Measurements from ENCODE around the gene GBP4.
"Not testable (repeated sequence)": the region's sequence is repeated elsewhere in the genome, so short reads cannot be mapped to it uniquely, and the experiment has no call there.

GBP4 gene, protein sequence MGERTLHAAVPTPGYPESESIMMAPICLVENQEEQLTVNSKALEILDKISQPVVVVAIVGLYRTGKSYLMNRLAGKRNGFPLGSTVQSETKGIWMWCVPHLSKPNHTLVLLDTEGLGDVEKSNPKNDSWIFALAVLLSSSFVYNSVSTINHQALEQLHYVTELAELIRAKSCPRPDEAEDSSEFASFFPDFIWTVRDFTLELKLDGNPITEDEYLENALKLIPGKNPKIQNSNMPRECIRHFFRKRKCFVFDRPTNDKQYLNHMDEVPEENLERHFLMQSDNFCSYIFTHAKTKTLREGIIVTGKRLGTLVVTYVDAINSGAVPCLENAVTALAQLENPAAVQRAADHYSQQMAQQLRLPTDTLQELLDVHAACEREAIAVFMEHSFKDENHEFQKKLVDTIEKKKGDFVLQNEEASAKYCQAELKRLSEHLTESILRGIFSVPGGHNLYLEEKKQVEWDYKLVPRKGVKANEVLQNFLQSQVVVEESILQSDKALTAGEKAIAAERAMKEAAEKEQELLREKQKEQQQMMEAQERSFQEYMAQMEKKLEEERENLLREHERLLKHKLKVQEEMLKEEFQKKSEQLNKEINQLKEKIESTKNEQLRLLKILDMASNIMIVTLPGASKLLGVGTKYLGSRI

DNA sequence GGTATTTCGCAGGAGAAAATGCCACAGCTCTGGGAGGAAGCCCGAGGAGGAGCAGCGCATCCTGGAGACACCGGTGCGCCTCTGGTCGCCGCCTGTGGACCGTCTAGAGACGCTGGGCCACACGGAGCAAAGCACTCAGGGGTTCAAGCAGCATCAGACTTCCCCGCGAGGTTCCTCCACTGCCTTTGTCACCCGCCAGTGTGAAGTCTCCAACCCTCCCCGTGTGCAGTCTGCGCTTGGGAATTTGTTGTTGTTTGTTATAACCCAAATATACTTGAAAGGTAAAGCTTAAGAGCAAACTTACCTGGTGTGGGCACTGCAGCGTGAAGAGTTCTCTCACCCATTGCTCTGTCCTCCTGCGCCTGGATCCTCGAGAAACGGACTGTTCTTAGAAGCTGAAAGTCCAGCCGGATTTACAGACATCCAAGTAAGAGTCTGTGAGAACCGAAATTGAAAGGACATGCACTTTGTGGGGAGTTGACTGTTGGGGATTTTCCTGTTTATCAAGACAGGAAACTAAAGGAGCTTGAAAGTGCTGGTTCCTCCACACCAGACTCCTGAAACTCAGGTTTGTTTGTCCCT, at the start of gene GBP4:
Gene GBP4, minus strand, starts transcription at position 452 of the 582 bp plus-strand sequence. Its CDS starts 108 bp downstream, at position 344.
- DNase-seq = peak; percentile 51

DNA sequence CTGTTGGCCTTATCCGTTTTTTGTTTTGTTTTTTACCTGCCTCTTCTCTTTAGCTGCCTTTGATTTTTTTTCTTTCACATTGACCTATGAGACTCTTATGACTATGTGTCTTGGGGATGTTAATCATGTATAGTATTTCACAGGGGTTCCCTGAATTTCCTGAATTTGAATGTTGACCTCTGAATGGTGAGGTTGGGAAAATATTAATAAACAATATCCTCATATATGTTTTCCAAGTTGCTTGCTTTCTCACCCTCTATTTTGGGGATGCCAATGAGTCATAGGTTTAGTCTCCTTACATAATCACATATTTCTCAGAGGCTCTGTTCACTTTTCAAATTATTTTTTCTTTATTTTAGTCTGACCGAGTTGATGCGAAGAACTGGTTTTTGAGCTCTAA, 44.3 kb upstream of the GBP4 start:
- no peak for DNase-seq

DNA sequence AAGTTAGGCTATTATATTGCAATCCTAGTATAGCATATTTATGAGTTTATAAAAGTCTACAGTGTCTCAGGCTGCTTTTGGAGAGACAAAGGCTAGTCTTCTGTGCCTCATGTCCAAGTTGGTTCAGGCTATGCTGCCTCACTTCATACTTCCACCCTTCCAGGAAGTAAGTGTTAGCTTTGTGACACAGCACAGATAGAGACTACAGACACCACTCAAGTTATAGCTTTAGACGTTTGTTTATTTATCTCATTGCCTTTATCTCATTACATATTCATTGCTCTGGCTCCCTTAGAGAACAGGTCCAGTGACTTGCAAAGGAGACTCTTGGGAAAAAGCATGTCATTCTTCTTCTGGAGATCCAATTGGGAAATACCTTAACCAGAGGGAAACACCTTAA, 22.6 kb upstream of the GBP4 start:
- DNase-seq = no peak

DNA sequence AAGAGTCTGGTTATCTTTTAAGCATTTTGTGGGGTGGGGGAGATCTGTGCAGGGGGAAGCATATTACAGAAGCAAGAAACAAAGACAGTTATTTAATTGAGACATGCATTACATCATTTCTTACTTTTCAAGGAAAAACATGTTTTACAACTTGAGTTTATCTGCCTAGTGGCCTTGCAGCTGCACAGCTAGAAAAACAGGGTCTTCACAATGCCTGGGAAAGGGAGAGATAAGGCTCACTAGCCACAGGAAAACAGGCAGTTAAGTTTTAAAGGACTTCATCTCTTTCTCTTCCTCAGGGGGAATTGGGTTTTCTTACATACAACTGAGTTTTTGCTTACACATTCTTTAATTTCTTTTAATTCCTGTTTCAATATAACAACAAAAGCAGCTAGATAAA, 21.1 kb upstream of the GBP4 start:
- peak; percentile 45 for DNase-seq

DNA sequence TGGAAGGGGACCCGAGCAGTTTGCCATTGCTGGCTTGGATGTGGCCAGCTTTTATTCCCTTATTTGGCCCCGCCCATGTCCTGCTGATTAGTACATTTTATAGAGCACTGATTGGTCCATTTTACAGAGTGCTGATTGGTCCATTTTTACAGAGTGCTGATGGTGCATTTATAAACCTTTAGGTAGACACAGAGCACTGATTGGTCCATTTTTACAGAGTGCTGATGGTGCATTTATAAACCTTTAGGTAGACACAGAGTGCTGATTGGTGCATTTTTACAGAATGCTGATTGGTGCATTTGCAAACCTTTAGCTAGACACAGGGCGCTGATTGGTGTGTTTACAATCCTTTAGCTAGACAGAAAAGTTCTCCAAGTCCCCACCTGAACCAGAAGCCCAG, 20.2 kb upstream of the GBP4 start:
- DNase-seq = not testable (repeated sequence)

DNA sequence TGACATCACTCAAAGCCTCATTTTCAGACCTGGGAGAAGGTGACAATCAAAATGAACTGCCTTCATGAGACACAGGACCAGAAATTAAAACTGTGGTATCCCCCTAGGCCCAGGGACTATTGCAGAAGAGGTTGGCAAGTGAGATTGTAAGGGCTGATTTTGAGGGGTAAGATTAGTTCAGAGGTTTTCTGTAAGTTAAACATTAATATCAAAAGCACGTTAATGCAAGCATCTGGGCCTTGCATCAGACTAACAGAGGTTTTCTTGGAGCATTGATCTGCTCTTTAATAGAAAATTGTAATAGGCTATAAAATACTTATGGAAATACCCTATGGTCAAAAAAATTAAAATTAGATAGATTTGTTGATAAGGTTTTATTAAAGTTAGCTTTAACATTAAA, 14.6 kb upstream of the GBP4 start:
- no peak for DNase-seq

DNA sequence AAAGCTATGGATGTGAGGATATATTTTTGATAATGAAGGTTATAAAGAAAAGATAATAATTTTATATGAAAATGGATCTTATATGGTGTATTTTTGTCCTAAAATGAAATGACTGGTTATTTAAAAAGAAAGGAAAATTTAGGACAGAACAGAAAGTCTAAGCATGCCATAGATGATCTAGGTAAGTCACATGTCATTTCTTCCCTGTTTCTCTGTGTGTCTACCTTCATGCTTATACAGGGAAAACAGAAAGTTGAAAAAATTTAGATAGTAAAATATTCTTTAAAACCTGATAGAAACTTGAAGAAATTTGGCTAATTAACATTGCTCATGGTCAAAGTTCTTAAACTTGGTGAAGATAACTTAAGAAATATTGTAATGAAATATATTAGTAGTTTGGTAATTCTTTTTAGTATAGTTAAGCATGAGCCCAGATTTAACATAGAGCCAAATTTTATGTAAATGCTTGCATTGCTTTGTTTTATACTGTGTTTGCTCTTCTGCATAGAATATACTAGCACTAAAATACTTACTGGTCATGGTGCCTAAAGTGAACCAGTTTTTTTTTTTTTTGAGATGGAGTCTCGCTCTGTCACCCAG, 12.4 kb upstream of the GBP4 start:
- no peak for DNase-seq

DNA sequence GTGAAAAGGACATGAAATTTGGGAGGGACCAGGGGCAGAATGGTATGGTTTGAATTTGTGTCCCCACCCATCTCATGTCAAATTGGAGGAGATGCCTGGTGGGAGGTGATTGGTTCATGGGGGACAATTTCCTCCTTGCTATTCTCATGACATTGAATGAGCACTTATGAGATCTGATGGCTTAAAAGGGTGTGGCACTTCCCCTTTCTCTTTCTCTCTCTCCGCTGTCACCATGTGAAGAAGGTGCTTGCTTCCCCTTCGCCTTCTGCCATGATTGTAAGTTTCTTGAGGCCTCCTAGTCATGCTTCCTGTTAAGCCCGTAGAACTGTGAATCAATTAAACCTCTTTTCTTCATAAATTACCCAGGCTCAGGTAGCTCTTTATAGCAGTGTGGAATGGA, 7.6 kb upstream of the GBP4 start:
- DNase-seq = no peak

DNA sequence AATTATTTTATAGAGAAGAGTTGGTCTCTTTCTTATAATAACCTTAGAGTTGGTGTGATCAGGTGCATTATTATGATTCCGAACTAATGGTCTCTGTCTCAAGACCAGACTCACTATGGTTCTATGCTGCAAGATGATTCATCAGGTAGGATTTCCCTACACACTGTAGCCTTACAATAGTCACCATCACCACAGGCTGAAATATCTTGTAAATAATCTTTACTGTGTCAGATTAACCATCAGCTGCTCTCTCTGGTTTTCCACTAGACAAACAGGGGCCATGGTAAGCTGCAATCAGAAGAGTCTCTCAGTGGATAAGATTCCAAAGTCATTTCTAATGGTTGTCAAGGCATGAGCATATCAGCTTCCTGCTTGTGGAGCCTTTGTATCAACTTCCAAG, 4.4 kb upstream of the GBP4 start:
- DNase-seq = no peak

DNA sequence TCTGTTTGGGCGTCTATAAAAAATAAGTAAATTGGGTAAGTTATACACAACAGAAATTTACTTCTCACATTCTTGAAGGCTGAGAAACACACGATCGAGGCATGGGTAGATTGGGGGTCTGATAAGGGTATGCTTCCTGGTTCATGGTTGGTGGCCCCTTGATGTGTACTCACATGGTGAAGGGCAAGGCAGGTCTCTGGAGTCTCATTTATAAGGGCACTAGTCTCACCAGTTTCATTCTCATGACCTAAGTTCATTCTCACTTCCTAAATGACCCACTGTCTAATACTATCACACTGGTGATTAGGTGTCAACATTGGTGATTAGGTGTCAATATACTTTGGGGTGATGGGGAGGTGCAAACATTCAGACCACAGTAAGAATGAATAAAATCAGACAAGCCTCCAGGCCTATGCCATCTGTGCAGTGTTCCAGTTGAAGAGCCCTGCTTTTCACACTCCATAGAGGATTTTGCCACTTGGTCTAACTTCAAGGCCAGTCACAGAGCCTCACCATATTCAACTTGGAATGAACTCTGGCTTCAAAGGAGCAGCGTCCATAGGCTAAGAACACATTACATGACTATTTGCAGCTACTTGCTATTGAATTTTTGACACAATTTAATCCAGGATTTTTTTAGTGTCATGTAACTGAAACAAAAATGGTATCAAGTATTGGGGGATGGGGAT, 2.5 kb upstream of the GBP4 start:
- no peak for DNase-seq

DNA sequence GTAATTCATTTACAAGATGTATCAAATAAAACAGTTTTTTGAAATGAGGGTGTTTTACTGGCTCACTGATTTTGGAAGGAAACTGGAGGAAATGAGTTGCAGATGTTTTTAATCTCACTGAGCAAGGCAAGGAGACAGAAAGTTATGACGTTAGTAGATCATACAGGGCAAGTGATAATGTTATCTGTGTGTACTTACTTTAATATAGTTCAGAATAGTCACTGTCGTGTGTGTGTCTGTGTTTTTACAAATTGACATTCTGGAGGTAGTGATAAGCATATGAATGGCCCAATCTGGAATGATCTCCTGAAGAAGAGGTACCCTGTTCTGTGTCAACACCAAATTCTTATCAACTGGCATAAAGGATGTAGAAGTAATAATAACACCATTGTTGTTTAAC, 1.9 kb upstream of the GBP4 start:
- peak; percentile 71 for DNase-seq

DNA sequence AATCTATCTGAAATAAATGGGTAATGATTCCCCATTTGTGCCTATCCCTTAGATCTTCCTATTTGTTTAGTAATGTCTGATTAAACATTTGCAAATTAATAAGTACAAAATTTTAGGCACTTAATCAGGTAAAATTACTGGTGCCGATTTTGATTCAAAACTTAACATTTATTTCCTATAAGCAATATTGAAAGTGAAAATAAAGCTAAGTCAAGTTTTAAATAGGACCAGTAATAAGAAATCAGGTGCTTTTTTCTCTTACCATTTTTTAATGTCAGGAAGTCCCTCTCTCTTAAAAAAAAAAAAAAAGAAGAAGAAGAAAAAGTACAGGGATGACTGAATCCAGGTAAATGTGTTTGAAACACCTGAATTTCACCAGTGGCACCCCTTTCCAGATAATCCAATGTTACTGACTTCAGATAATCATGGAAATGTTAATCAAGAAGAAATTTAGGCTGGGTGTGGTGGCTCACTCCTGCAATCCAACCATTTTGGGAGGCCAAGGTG, 836 bp upstream of the GBP4 start:
- DNase-seq = no peak

DNA sequence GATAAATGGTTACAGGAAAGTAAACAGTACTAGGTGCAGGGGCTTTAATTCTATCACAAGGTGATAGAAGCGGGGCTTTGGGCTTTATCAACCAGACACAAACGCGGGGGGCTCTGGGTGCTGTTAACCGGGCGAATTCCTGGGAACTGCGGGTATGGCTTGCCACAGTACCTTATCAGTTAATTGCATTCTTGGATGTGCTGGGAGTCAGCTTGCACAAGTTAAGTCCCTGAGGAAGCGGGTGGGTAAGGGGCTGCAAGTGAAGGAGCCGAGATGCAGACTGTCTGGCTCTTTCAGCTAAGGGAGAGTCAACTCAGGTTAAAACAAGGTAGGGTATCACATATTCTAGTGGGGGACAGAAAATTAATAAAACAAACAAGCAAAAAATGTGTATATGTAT, 661 bp downstream of the GBP4 start:
- DNase-seq = no peak

DNA sequence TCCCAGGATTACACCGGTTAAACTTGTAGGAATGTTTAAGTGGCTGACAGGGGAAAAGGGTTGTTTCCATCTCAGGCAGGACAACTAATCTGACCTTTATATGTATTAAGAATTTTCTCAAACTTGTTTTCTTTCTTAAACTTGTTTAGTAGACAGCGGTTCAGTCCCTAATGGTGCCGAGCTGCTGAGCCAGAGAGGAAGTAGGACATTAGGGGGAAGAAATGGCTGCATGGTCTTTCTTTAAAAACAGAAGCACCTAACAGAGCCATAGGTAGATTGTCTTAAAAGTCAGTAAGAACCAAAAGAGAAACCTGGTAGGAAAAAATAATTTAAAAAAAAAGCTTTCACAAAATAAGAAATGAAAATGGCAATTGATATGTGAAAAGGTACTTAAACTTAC, 3.3 kb downstream of the GBP4 start:
- DNase-seq = no peak

DNA sequence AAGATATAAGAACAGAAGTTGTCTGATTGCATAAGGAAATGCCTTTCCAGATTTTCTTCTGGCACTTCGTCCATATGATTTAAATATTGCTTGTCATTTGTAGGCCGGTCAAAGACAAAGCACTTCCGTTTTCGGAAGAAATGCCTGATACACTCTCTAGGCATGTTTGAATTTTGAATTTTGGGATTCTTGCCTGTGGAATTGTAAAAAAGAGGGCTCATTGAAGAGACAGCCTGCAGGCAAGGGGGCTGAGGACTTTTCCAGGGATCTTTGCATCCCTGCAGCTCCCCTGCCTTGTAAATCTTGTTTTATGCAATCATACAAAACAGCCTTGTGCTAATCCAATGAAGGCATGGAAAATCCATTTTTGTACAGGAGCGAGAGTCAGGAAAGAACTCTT, 7.4 kb downstream of the GBP4 start:
- no peak for DNase-seq

DNA sequence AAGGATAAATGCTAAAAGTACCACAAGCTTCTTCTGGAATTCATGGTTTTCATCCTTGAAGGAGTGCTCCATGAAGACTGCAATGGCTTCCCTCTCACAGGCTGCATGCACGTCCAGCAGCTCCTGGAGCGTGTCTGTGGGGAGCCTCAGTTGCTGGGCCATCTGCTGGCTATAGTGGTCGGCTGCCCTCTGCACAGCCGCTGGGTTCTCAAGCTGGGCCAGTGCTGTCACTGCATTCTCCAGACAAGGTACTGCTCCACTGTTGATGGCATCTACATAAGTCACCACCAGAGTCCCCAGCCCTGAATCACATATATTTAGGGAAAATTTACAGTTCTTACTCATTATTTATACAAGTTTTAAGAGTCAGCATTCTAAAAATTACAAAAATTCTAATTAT, 8.7 kb downstream of the GBP4 start:
- DNase-seq = no peak

DNA sequence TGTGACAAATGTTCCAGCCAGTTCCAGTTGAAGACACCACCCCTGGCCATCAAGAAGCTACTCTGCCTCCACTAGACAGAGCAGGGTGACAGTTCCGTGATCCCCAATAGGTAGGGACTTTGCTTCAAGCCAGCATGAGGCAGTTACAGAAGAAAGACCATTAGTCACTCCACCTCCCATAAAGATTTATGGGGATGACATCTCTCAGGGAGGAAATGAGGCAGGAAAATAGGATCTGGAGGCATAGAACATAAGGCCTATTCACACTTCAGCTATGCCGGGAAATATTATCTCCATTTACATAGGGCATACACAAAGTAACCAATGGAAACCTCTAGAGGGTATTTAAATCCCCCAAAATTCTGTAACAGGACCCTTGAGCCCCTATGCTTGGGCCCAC, 19.4 kb downstream of the GBP4 start:
- no peak for DNase-seq

DNA sequence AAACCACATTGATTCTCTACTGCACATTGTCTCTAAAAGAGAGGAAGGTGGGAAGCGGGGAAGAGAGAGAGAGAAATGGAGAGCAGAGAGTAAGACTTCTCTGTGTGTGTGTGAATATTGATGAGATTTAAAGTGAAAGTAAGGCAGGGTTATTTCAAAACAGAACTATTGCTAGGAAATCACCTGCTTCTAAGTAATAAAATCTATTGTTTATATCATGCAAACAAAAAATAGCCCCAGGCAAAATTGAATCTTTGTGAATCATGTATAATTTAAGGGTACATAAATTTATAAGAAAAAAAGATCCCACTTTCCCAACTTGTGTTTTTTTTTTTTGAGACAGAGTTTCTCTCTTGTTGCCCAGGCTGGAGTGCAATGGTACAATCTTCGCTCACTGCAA, 21.8 kb downstream of the GBP4 start:
- DNase-seq = no peak

DNA sequence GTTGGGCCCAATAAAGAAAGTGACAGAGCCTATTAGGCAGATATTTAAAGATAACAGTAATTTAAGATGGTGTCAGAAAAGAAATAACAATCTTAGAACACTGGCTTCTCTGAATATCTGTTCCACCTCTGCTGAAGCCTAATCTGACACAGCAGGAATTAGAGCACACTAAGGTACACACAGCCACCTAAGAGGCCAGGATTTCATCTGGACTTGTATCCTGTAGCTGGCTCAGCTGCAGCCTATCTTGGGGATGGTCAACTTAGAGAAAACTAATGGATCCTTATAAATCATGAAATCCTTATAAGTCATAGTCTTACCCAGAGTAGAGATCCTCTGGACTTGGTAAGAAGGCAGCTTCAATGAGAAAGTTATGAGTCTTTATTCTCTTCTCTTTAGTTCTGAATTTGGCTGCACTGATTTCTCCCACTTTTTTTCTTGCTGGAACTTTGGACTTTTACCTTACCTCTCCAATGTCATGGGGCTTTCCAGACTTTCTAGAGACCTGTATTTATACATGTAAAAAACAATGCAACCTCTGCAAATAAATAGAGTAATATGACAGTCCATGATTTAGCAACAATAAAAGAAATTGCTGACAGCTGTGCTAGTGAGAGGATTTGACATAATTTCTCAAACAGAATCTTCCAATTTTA, 23.0 kb downstream of the GBP4 start, which contains the start of gene GBP7:
Gene GBP7, minus strand, starts transcription at position 403 of the 656 bp plus-strand sequence. CDS start 4,068 bp downstream, outside the sequence.
- DNase-seq = no peak

DNA sequence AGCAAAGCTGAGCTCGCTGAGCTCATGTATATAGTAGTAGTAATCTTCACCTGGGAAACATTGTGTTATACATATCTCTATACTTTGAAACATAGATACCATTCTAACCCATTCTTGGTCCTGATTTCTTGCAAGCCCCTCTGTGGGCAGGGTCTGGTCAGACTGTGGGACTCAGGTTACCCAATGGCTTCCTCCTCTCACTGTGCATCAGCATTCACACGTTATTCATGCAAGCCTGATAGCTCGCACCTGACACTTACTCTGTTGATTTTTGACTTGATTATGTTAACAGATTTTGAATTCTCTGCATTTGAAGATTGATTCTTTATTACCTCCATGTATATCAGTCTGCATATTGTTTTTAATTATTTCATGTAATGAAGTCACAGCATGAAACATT, 24.3 kb downstream of the GBP4 start:
- DNase-seq = no peak

DNA sequence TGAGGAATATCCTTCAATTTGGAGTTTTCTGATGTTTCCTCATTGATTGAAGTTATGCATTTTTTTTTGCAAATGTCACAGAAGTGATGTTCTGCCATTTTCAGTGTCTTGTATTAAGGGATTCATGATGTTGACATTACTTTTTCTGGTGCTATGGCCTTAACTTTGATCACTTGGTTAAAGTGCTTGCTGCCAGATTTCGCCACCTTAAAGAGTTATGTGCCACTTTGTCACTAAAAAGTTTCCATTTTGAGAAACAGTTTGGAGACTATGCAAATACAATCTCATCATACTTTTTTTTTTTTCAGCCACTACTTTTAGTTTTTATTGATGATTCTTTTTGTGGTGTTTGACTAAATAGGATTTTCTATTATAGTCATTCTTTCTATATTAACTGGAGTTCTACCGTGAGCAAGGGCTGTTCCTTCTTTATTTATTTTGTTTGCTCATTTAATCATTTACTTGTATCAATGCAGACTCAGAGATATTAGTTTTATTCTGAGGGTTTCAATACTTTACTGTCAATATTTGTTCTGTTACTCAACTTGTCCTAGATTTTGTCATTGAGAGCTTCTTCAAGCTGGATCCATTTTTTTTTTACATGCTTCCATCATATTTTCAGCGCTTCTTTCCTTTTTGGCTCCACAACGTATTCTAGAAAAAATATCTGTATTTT, 26.1 kb downstream of the GBP4 start:
- DNase-seq = no peak

DNA sequence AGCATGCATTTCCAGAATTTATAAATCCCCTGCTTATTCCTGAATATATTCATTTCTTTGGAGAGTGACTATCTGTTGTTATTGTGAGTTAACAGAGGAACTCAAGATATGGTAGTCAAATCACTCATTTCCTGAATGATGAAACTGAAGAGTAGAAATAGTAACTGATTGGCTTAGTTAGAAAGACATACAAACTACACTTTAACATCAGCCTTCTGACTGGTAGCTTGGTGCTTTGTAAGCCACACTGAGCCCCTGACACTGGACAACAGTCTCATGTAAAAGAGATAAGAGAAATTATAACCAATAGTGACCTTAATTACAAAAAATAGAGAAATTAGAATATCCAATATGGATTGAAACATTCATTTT, 27.7 kb downstream of the GBP4 start:
- DNase-seq = no peak

Measured in hematopoietic multipotent progenitor cell treated with erythropoietin and hydrocortisone succinate and interleukin-3 and kit ligand, for 6 days (in vitro differentiated cells).